ENCODE data around the gene CRYL1. TPM values are rescaled to one million over a fixed set of nuclear protein-coding genes. Genes with fewer than 3 reads are reported as not detected.

CRYL1 gene
- polyA plus RNA-seq, 1 donor from 2014 or later, result 10.6 TPM

DNA sequence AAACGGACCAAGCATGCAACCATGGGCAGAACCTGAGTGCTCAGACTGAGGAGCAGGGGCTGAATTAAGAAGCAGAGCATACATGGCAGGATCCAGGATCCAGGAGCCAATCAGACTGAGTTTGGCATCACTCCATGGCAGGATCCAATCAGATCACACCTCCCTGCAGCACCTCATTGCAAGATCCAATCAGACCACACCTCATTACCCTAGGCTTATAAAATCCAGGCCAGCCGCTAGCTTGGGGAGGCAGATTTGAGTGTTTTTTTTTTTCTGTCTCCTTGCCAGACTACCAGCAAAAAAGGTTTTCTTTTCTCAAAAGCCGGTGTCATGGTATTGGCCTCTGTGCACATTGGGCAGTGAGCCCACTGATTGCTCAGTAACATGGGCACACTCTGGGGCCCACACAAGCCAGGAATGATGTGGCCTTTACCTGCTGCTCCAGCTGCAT, 165.6 kb downstream of the CRYL1 start:
- Histone ChIP-seq H3K9me3 (ENCODE audit: low read length) (no peaks in the 10 kb centered on the region), H3K9me2 (ENCODE audit: insufficient read depth, low read length) (no peaks in the 10 kb centered on the region), H3F3A (ENCODE audit: insufficient read depth, low read length, poor library complexity, severe bottlenecking) (no peaks in the 10 kb centered on the region), H3K36me3 (ENCODE audit: insufficient read depth, low read length) (no peaks in the 10 kb centered on the region), H3K4me2 (ENCODE audit: low read length) (no peak overlapping the region), H3K4me3 (ENCODE audit: low read length) (no peak overlapping the region), H3K27ac (ENCODE audit: low read length) (no peak overlapping the region), H4K20me1 (ENCODE audit: insufficient read depth) (no peaks in the 10 kb centered on the region), H2AFZ (ENCODE audit: low read depth, low read length) (no peak overlapping the region), H3K79me2 (replicated peaks; ENCODE audit: insufficient read depth, low read length) (no peaks in the 10 kb centered on the region), H3K27me3 (ENCODE audit: insufficient read depth, low read depth, low read length) (no peaks in the 10 kb centered on the region), H3K9ac (ENCODE audit: low read length) (no peak overlapping the region)
- TF ChIP-seq TAF1 (IDR thresholded peaks at IDR 0.05; ENCODE audit: low read depth) (no peak), MXI1 (conservative IDR thresholded peaks at IDR 0.05; ENCODE audit: poor library complexity, severe bottlenecking) (no peak), RAD21 (conservative IDR thresholded peaks at IDR 0.05) (no peak), EZH2 (IDR thresholded peaks at IDR 0.05; ENCODE audit: borderline replicate concordance, insufficient read depth, low read length, poor library complexity, severe bottlenecking) (no peak), EP300 (conservative IDR thresholded peaks at IDR 0.05; ENCODE audit: poor library complexity, severe bottlenecking) (no peak), POLR2AphosphoS5 (IDR thresholded peaks at IDR 0.05) (no peak), SMC3 (conservative IDR thresholded peaks at IDR 0.05; ENCODE audit: poor library complexity) (no peak)
- TF ChIP-seq, protein P1, sequence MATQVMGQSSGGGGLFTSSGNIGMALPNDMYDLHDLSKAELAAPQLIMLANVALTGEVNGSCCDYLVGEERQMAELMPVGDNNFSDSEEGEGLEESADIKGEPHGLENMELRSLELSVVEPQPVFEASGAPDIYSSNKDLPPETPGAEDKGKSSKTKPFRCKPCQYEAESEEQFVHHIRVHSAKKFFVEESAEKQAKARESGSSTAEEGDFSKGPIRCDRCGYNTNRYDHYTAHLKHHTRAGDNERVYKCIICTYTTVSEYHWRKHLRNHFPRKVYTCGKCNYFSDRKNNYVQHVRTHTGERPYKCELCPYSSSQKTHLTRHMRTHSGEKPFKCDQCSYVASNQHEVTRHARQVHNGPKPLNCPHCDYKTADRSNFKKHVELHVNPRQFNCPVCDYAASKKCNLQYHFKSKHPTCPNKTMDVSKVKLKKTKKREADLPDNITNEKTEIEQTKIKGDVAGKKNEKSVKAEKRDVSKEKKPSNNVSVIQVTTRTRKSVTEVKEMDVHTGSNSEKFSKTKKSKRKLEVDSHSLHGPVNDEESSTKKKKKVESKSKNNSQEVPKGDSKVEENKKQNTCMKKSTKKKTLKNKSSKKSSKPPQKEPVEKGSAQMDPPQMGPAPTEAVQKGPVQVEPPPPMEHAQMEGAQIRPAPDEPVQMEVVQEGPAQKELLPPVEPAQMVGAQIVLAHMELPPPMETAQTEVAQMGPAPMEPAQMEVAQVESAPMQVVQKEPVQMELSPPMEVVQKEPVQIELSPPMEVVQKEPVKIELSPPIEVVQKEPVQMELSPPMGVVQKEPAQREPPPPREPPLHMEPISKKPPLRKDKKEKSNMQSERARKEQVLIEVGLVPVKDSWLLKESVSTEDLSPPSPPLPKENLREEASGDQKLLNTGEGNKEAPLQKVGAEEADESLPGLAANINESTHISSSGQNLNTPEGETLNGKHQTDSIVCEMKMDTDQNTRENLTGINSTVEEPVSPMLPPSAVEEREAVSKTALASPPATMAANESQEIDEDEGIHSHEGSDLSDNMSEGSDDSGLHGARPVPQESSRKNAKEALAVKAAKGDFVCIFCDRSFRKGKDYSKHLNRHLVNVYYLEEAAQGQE (IDR thresholded peaks at IDR 0.05; ENCODE audit: borderline replicate concordance), result no peak
- TF ChIP-seq, protein P2, sequence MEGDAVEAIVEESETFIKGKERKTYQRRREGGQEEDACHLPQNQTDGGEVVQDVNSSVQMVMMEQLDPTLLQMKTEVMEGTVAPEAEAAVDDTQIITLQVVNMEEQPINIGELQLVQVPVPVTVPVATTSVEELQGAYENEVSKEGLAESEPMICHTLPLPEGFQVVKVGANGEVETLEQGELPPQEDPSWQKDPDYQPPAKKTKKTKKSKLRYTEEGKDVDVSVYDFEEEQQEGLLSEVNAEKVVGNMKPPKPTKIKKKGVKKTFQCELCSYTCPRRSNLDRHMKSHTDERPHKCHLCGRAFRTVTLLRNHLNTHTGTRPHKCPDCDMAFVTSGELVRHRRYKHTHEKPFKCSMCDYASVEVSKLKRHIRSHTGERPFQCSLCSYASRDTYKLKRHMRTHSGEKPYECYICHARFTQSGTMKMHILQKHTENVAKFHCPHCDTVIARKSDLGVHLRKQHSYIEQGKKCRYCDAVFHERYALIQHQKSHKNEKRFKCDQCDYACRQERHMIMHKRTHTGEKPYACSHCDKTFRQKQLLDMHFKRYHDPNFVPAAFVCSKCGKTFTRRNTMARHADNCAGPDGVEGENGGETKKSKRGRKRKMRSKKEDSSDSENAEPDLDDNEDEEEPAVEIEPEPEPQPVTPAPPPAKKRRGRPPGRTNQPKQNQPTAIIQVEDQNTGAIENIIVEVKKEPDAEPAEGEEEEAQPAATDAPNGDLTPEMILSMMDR (IDR thresholded peaks at IDR 0.05; ENCODE audit: poor library complexity, severe bottlenecking), result no peak

DNA sequence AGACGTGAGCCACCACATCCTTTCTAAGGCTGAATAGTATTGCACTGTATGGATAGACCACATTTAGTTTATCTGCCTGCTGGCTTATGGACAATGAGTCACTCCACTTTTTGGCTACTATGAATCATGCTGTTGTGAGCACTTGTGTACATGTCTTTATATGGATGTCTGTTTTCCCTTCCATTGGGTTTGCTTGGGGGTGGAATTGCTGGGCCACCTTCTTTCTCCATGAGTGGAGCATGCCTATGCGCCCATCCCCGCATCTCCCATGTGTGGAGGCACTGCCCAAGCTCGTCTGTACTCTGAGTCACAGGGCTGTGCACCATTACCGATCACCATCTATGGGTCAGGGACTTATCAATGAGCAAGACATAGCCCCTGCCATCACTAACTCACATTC, 166.3 kb downstream of the CRYL1 start:
- Histone ChIP-seq H3K4me2 (ENCODE audit: low read length) (no peak overlapping the region), H3K79me2 (replicated peaks; ENCODE audit: insufficient read depth, low read length) (no peaks in the 10 kb centered on the region), H3K27me3 (ENCODE audit: insufficient read depth, low read depth, low read length) (no peaks in the 10 kb centered on the region), H3K4me3 (ENCODE audit: low read length) (no peak overlapping the region), H3F3A (ENCODE audit: insufficient read depth, low read length, poor library complexity, severe bottlenecking) (no peaks in the 10 kb centered on the region), H3K9ac (ENCODE audit: low read length) (no peak overlapping the region), H3K36me3 (ENCODE audit: insufficient read depth, low read length) (no peaks in the 10 kb centered on the region), H2AFZ (ENCODE audit: low read depth, low read length) (no peak overlapping the region), H3K9me2 (ENCODE audit: insufficient read depth, low read length) (no peaks in the 10 kb centered on the region), H4K20me1 (ENCODE audit: insufficient read depth) (no peaks in the 10 kb centered on the region), H3K27ac (ENCODE audit: low read length) (no peak overlapping the region), H3K9me3 (ENCODE audit: low read length) (no peaks in the 10 kb centered on the region)
- TF ChIP-seq, protein P1 (IDR thresholded peaks at IDR 0.05; ENCODE audit: borderline replicate concordance), result no peak
- TF ChIP-seq SMC3 (conservative IDR thresholded peaks at IDR 0.05; ENCODE audit: poor library complexity) (no peak), MXI1 (conservative IDR thresholded peaks at IDR 0.05; ENCODE audit: poor library complexity, severe bottlenecking) (no peak), POLR2AphosphoS5 (IDR thresholded peaks at IDR 0.05) (no peak), EP300 (conservative IDR thresholded peaks at IDR 0.05; ENCODE audit: poor library complexity, severe bottlenecking) (no peak), EZH2 (IDR thresholded peaks at IDR 0.05; ENCODE audit: borderline replicate concordance, insufficient read depth, low read length, poor library complexity, severe bottlenecking) (no peak), RAD21 (conservative IDR thresholded peaks at IDR 0.05) (no peak), TAF1 (IDR thresholded peaks at IDR 0.05; ENCODE audit: low read depth) (no peak)
- TF ChIP-seq, protein P2 (IDR thresholded peaks at IDR 0.05; ENCODE audit: poor library complexity, severe bottlenecking), result no peak

Measured in neural cell (in vitro differentiated cells).